Psoas muscle (tissue), 8 donors: ENCODE data around the gene CFAP221. TPM values are rescaled to one million over a fixed set of nuclear protein-coding genes. Genes with fewer than 3 reads are reported as not detected.
"Not testable (repeated sequence)": the region's sequence is repeated elsewhere in the genome, so short reads cannot be mapped to it uniquely, and the experiment has no call there.

Experiments used
- ATAC-seq, 4 donors: fragments of 200-7000 bp; cut with Tn5 transposase; one replicate each; pipeline ENCODE4 v1.9.1; 2020; ENCODE audit warnings: moderate library complexity in 3 of 4, mild to moderate bottlenecking in 2 of 4
- DNase-seq, 2 donors: peaks; one replicate each; pipeline ENCODE4 v3.0.0-alpha.2; 2020
- H3K27ac ChIP-seq: fragments of 200-600 bp; one replicate; pipeline ENCODE4 v1.8.0; 2022
- H3K27me3 ChIP-seq, 3 donors: fragments of 200-600 bp in 1 of 3; one replicate each; pipeline versions ENCODE4 v1.6.1 to v1.8.0; 2013 to 2022; ENCODE audit warnings: low read length in 2 of 3, mild to moderate bottlenecking in 2 of 3, moderate library complexity in 1 of 3; ENCODE audit not compliant: insufficient read depth in 3 of 3
- H3K36me3 ChIP-seq, 2 donors: fragments of 200-600 bp in 1 of 2; one replicate each; pipeline versions ENCODE4 v1.6.1 to v1.8.0; 2013 to 2022; ENCODE audit warnings: low read depth in 1 of 2, mild to moderate bottlenecking in 1 of 2, moderate library complexity in 1 of 2; ENCODE audit not compliant: insufficient read depth in 1 of 2
- H3K4me1 ChIP-seq: fragments of 200-600 bp; one replicate; pipeline ENCODE4 v1.8.0; 2022
- H3K4me3 ChIP-seq: fragments of 200-600 bp; one replicate; pipeline ENCODE4 v1.8.0; 2022; ENCODE audit warnings: mild to moderate bottlenecking
- H3K9me3 ChIP-seq: fragments of 200-600 bp; one replicate; pipeline ENCODE4 v1.8.0; 2022
- CTCF ChIP-seq: fragments of 200-600 bp; IDR thresholded peaks from one replicate; pipeline ENCODE4 v1.8.0; 2022; ENCODE audit warnings: antibody characterized with exemption
- WGBS, 3 donors: extraction: QIAGEN DNeasy Blood & Tissue Kit; methylation state at CpG; one replicate each; pipeline versions ENCODE4 v1.1.6 to v1.1.7; 2013; 5-methylcytosine and 5-hydroxymethylcytosine counted together
- intact Hi-C, 2 donors: fragments of 100-400 bp; cut with DNase I; formaldehyde crosslinking; loops; one replicate each; pipeline versions ENCODE4 v1.11.0 to v1.14.2; 2022
- polyA plus RNA-seq, 3 donors: library from polyadenylated mRNA; stranded (reverse); fragments of 200-250 nt; gene quantifications; one replicate each; pipeline ENCODE4 v1.2.3, GENCODE V29; 2013
- total RNA-seq, 4 donors: library from RNA; stranded (reverse); fragmentation: NEBNext Ultra II Directional in 2 of 4; extraction: Animal tissue kit (Norgen Biotek cat#: 25700) in 2 of 4; gene quantifications; one replicate each; pipeline versions ENCODE4 v1.2.1 to v1.2.4, GENCODE V29; 2021 to 2023
- donor health status: healthy with polysubstance abuse.
- donor health status: DM: no; HTN: no; CAD: no; lungs with moderate emphysema.
- donor health status: Bipolar disorder and iron deficiency.
- donor health status: healthy.
- donor health status: DM: yes; HTN: yes; CAD: no.
- donor health status: DM: no; HTN: no; CAD: no.
- donor health status: DM: no; HTN: no; CAD: no.
- donor health status: DM: yes; HTN: yes; CAD: no.

The CFAP221 gene
- total and polyA plus RNA-seq, 7 donors = 0.36 to 0.88 TPM; not detected in 5

GRCh38 chr2:119617455-119617854 is 73.2 kb downstream of the CFAP221 start:
- Histone ChIP-seq H3K36me3 (no peaks in the 10 kb centered on the region), H3K4me3 (no peak overlapping the region), H3K4me1 (no peaks in the 10 kb centered on the region), H3K27ac (no peak overlapping the region), H3K9me3 (peaks cover 8% of the 10 kb centered on the region), H3K27me3 (peaks cover 0 to 10% (median 0%) of the 10 kb centered on the region in 3 donors)
- intact Hi-C loops = no loop called here
- DNase-seq = no peak
- whole genome bisulfite sequencing, 3 donors = 70 to 83% (median 75%) methylated on average over 2 of the region's 2 CpGs
- no peak for TF ChIP-seq CTCF
- no peak for ATAC-seq

GRCh38 chr2:119618725-119619124 is 74.5 kb downstream of the CFAP221 start:
- DNase-seq, intact Hi-C loops, H3K4me1 ChIP-seq, H3K36me3 ChIP-seq, H3K27me3 ChIP-seq, H3K27ac ChIP-seq, ATAC-seq, H3K4me3 ChIP-seq, H3K9me3 ChIP-seq: not testable (repeated sequence)
- WGBS, 3 donors = 51 to 52% (median 51%) methylated on average over 7 of the region's 7 CpGs

GRCh38 chr2:119625226-119625625 is 81.0 kb downstream of the CFAP221 start:
- ATAC-seq (no peak), DNase-seq (no peak)
- Histone ChIP-seq H3K4me1 (no peaks in the 10 kb centered on the region), H3K27ac (no peak overlapping the region), H3K27me3 (no peaks in the 10 kb centered on the region), H3K36me3 (no peaks in the 10 kb centered on the region), H3K4me3 (no peak overlapping the region), H3K9me3 (no peaks in the 10 kb centered on the region)
- intact Hi-C loops = no loop called here
- WGBS, 3 donors = 81 to 83% (median 81%) methylated on average over 3 of the region's 3 CpGs
- no peak for TF ChIP-seq CTCF

- no peak for ATAC-seq
- Histone ChIP-seq H3K4me1 (no peaks in the 10 kb centered on the region), H3K27me3 (no peaks in the 10 kb centered on the region), H3K36me3 (no peaks in the 10 kb centered on the region), H3K4me3 (no peak overlapping the region), H3K27ac (no peak overlapping the region), H3K9me3 (no peaks in the 10 kb centered on the region)
- no peak for DNase-seq
- WGBS, 3 donors = 68 to 73% (median 73%) methylated on average over 5 of the region's 5 CpGs
- intact Hi-C loops = no loop called here
- no peak for TF ChIP-seq CTCF
Measured at GRCh38 chr2:119629323-119629825, 85.1 kb downstream of the CFAP221 start.

- H3K36me3 ChIP-seq = no peaks in the 10 kb centered on the region
- no peaks in the 10 kb centered on the region for H3K4me1 ChIP-seq
- no peak for DNase-seq
- WGBS, 3 donors = 87 to 96% (median 89%) methylated on average over 4 of the region's 4 CpGs
- no peak overlapping the region for H3K27ac ChIP-seq
- H3K27me3 ChIP-seq = no peaks in the 10 kb centered on the region
- intact Hi-C loops = no loop called here
- no peak for TF ChIP-seq CTCF
- no peak overlapping the region for H3K4me3 ChIP-seq
- H3K9me3 ChIP-seq = no peaks in the 10 kb centered on the region
- ATAC-seq = no peak
Measured at GRCh38 chr2:119630121-119630520, 85.9 kb downstream of the CFAP221 start.
